ENCODE data around the gene SP8. TPM values are rescaled to one million over a fixed set of nuclear protein-coding genes. Genes with fewer than 3 reads are reported as not detected.
"Not testable (repeated sequence)": the region's sequence is repeated elsewhere in the genome, so short reads cannot be mapped to it uniquely, and the experiment has no call there.

The SP8 gene
- total RNA-seq, 4 donors from 2014 or later = 0.21 TPM; not detected in 3

- Histone ChIP-seq H3K27ac (no peak overlapping the region), H3K27me3 (peaks cover 0 to 14% of the 10 kb centered on the region in 2 donors), H3K9me3 (no peaks in the 10 kb centered on the region), H3K4me1 (no peaks in the 10 kb centered on the region), H3K36me3 (no peaks in the 10 kb centered on the region), H3K4me3 (no peak overlapping the region)
- no peak for DNase-seq (ENCODE audit: low spot score in 2 of 2)
- TF ChIP-seq CTCF (IDR thresholded peaks at IDR 0.05) (no peak), POLR2A (IDR thresholded peaks at IDR 0.05) (no peak), EP300 (IDR thresholded peaks at IDR 0.05) (no peak)
Measured at GRCh38 chr7:20831451-20831850, 44.8 kb upstream of the SP8 start.

- Histone ChIP-seq H3K27me3 (peaks cover 0 to 9% of the 10 kb centered on the region in 2 donors), H3K9me3 (no peaks in the 10 kb centered on the region), H3K4me1 (no peaks in the 10 kb centered on the region), H3K27ac (no peak overlapping the region), H3K4me3 (no peak overlapping the region), H3K36me3 (no peaks in the 10 kb centered on the region)
- 74 to 91% methylated on average over 3 of the region's 3 CpGs for WGBS, 2 donors
- TF ChIP-seq POLR2A (IDR thresholded peaks at IDR 0.05) (no peak), CTCF (IDR thresholded peaks at IDR 0.05) (no peak), EP300 (IDR thresholded peaks at IDR 0.05) (no peak)
- DNase-seq (ENCODE audit: low spot score in 2 of 2) = no peak
Measured at GRCh38 chr7:20828947-20829346, 42.3 kb upstream of the SP8 start.

GRCh38 chr7:20827172-20827571, 40.5 kb upstream of the SP8 start:
- H3K4me3 ChIP-seq = no peak overlapping the region
- H3K27ac ChIP-seq = no peak overlapping the region
- no peaks in the 10 kb centered on the region for H3K9me3 ChIP-seq
- H3K36me3 ChIP-seq = no peaks in the 10 kb centered on the region
- no peaks in the 10 kb centered on the region for H3K4me1 ChIP-seq
- no peak for TF ChIP-seq EP300 (IDR thresholded peaks at IDR 0.05)
- no peak for TF ChIP-seq CTCF (IDR thresholded peaks at IDR 0.05)
- TF ChIP-seq POLR2A (IDR thresholded peaks at IDR 0.05) = no peak
- 77 to 79% methylated on average over 9 of the region's 9 CpGs for WGBS, 2 donors
- no peak for DNase-seq (ENCODE audit: low spot score in 2 of 2)
- peaks cover 0 to 8% of the 10 kb centered on the region in 2 donors for H3K27me3 ChIP-seq

- DNase-seq (ENCODE audit: low spot score in 2 of 2) = no peak
- TF ChIP-seq CTCF (IDR thresholded peaks at IDR 0.05) (no peak), EP300 (IDR thresholded peaks at IDR 0.05) (no peak), POLR2A (IDR thresholded peaks at IDR 0.05) (no peak)
- Histone ChIP-seq H3K4me1 (no peaks in the 10 kb centered on the region), H3K36me3 (no peaks in the 10 kb centered on the region), H3K27ac (no peak overlapping the region), H3K9me3 (no peaks in the 10 kb centered on the region), H3K27me3 (peaks cover 0 to 8% of the 10 kb centered on the region in 2 donors), H3K4me3 (no peak overlapping the region)
- WGBS, 2 donors = 31% methylated on average over 3 of the region's 3 CpGs
Measured at GRCh38 chr7:20826243-20826642, 39.6 kb upstream of the SP8 start.

- Histone ChIP-seq H3K36me3 (no peaks in the 10 kb centered on the region), H3K27me3 (peaks cover 0 to 8% of the 10 kb centered on the region in 2 donors), H3K9me3 (no peaks in the 10 kb centered on the region), H3K4me3 (no peak overlapping the region), H3K4me1 (no peaks in the 10 kb centered on the region), H3K27ac (no peak overlapping the region)
- TF ChIP-seq CTCF (IDR thresholded peaks at IDR 0.05) = no peak
- TF ChIP-seq EP300 (IDR thresholded peaks at IDR 0.05) = no peak
- no peak for TF ChIP-seq POLR2A (IDR thresholded peaks at IDR 0.05)
- no peak for DNase-seq (ENCODE audit: low spot score in 2 of 2)
- 57 to 69% methylated on average over 2 of the region's 2 CpGs for WGBS, 2 donors
Measured at GRCh38 chr7:20825555-20825954, 38.9 kb upstream of the SP8 start.

- H3K4me1 ChIP-seq; H3K4me3 ChIP-seq; DNase-seq (ENCODE audit: low spot score in 2 of 2); H3K27me3 ChIP-seq; H3K36me3 ChIP-seq; H3K27ac ChIP-seq; H3K9me3 ChIP-seq: not testable (repeated sequence)
- 93 to 96% methylated on average over 3 of the region's 3 CpGs for WGBS, 2 donors
Measured at GRCh38 chr7:20821390-20821789, 34.7 kb upstream of the SP8 start.
